DMS53 treated with DMSO at 0.1 percent for 48 hours (cell line): ENCODE results near the gene FGD2.
"Not testable (repeated sequence)": the region's sequence is repeated elsewhere in the genome, so short reads cannot be mapped to it uniquely, and the experiment has no call there.

ENCODE experiments used
- DNase-seq: peaks from one replicate; lab custom pipeline; 2025; ENCODE audit not compliant: unreplicated experiment; lab: John Stamatoyannopoulos, UW

Gene FGD2

DNA sequence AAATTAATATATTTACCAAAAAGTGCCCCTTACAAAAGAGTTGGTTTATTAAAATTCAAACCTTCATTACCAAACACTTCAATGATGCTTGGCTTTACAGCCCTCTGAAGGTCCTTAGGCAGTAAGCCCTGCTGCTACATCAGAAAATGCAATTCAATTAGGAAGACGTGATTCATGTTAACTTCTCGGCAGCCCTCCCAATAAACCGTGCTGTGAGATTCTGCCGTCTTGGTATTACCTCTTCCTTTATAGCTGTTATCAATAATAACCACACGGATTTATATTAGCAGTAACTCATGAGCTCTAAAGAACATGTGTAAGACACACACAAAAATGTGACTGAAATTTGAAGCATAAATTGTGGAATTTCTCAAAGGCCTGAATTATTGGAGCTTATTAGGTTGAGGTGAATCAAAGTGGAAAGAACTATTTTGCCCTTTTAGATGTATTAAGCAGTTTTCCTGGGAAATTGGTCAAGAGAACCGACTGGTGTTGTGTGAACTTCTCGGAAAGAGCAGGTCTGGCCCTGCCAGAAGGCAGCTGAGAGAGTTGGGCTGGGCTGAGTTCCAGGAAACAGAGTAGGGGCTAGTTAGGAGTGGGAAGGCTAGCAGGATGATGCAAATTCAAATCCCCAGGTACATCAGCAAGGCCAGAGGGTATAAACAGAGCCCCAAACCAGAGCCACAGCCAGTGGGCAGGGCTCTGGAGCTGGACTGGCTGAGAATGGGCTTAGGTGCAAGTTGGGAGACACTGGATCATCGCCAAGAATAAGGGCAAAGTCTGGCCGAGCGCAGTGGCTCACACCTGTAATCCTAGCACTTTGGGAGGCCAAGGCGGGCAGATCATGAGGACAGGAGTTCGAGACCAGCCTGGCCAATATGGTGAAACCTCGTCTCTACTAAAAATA, 33.1 kb downstream of the FGD2 start:
- no peak for DNase-seq

- DNase-seq, result no peak
Measured at GRCh38 chr6:37039958-37040357, 34.5 kb downstream of the FGD2 start.

- no peak for DNase-seq
Measured at GRCh38 chr6:37041521-37041920, 36.1 kb downstream of the FGD2 start.

DNA sequence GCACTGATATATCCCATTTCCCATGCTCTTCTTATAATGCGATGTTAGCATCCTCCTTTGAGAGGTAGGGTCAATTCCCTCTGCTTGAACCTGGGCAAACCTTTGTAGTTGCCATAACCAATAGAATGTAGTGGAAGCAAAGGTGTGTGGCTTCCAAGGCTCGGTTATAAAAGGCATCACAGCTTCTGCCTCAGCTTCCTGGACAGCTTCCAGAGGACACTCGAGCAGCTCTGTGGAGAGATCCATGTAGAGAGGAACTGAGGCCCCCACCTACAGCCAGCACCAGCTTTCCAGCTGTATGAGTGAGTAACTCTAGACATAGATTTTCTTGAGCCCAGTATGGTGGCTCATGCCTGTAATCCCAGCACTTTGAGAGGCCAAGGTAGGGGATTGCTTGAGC, 36.7 kb downstream of the FGD2 start:
- no peak for DNase-seq

GRCh38 chr6:37043091-37043490, 37.6 kb downstream of the FGD2 start:
- DNase-seq, result not testable (repeated sequence)

GRCh38 chr6:37047346-37047688, 41.9 kb downstream of the FGD2 start:
- no peak for DNase-seq

DNA sequence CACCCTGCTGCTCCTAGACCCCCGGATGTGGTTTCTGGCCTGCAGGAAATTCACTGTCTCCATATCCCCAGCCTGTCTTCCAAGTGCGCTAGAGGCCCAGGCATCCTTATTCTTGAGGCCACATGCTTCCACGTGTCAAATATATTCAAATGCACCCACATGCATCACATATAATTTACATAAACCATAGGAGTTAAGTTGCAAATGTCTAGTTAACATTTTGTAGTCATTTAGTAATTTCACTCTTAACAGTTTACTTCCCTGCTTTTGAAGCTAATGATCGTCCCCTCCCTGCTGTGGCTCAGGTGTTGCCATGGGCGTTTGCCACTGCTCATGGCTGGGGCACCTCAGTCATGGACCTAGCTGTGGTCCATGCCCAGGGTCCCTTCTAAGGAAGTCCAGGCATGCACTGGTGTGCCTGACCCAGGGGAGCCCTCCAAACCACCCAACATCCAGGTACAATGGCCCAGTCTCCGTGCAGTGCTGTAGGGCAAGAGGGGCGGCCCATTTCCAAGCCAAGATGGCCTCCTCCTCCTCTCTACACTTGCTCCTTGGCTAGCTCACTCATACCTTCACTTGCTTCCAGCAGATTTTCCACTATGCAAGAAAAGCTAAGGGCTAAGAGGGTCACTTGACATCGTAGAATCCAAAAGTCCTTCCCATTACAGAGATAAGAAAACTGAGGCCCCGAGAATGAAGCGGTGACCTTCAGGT, 42.4 kb downstream of the FGD2 start:
- no peak for DNase-seq

GRCh38 chr6:37048403-37048850, 43.0 kb downstream of the FGD2 start:
- no peak for DNase-seq

- no peak for DNase-seq
Measured at GRCh38 chr6:37048851-37049757, 43.6 kb downstream of the FGD2 start.

DNA sequence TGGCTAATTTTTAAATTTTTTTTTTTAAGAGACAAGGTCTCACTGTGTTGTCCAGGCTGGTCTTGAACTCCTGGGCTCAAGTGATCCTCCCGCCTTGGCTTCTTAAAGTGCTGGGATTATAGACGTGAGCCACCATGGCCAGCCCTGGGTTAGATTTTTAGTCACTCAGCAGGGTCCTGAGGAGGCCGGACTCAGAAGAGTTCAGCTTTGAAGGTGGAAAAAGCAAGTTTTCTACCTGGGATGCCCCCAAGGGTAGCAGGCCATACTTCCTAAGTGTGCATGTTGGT, 44.2 kb downstream of the FGD2 start:
- no peak for DNase-seq

DNA sequence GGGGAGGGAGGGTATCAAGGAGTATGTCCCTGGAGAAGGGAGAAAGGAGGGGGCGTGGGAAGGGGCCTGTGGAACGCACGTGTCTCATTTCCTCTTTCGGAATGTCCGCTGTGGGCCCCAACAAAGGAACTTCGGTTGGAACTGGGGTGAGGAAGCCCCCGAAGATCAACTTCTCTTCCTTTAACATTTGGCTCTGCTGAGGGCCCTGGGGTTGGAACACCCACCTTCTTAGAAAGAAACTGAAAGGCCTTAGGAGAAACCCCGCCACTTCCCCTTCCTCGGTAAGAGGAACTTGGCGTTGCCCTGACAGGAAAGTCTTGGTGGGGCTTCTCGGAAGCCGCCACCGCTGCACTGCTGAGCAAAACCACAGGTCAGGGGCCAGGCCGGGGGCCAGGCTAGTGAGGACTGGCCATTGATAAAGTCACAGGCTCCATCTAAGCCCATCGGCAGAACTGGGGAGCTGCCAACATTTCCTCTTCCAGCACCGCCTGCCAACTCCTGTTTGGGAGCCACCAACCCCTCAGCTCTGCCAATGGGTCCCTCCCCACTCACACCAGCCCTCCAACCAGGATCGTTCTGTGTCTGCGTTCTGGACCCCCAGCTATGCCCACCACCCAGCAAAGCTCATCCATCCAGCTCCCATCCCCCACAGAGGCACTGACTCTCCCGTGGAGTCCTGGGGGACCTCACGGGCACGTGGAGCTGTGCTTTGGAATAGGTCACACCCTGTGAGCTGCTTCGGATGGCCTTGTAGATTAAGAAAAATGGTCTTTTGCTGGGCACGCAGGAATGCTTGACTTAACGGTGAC, 44.8 kb downstream of the FGD2 start:
- no peak for DNase-seq

DNA sequence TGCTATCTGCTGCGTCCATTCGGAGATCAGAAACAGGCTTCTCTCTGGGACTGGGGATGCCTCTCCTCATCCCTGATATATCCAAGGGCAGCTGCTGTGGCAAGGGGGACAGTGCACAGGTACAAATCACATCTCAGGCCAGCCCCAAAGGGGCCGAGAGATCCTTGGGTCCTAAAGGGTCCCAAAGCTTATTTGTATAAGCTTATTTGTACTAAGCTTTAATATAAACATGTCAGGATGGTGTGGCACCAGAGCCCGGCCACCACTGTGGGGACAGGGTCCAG, 45.3 kb downstream of the FGD2 start:
- no peak for DNase-seq

- DNase-seq, result peak; percentile 47
Measured at GRCh38 chr6:37051138-37052026, 45.9 kb downstream of the FGD2 start.

- no peak for DNase-seq
Measured at GRCh38 chr6:37052027-37052628, 46.7 kb downstream of the FGD2 start.

GRCh38 chr6:37053683-37054082, 48.2 kb downstream of the FGD2 start:
- no peak for DNase-seq

DNA sequence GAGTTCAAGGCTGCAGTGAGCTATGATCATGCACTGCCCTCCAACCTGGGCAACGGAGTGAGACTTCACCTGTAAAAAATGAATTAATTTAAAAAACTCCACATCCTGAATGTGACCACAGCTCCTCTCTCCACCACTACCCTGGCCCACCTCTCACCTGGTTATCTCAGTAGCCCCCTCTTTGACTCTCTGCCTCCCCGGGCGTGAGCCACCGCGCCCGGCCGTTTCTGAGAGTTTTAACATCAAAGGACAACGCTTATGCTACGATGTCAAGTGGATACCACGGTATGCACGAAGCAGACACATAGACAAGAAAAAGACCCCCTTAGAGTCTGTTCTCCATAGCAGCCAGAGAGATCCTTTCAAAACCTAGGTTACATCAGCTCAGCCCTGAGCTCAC, 48.7 kb downstream of the FGD2 start:
- no peak for DNase-seq

- no peak for DNase-seq
Measured at GRCh38 chr6:37054580-37054979, 49.1 kb downstream of the FGD2 start.

GRCh38 chr6:37056112-37056403, 50.6 kb downstream of the FGD2 start:
- no peak for DNase-seq

- no peak for DNase-seq
Measured at GRCh38 chr6:37056439-37057127, 51.1 kb downstream of the FGD2 start.
